B cell (primary cell): ENCODE data around the gene TMEM94. TPM values are rescaled to one million over a fixed set of nuclear protein-coding genes. Genes with fewer than 3 reads are reported as not detected.

Source experiments
- ATAC-seq: fragments of 200-7000 bp; cut with Tn5 transposase; one replicate; pipeline ENCODE4 v1.10.0; 2021; ENCODE audit warnings: low read depth, mild to moderate bottlenecking, moderate number of reproducible peaks, moderate library complexity
- CTCF ChIA-PET: fragments of 350-600 bp; sonication (Branson Sonifier 250); formaldehyde crosslinking; loops from one replicate; lab custom pipeline; 2021; ENCODE audit warnings: antibody characterized with exemption, inconsistent platforms; lab: Charles Lee
- POLR2A ChIA-PET: fragments of 350-600 bp; sonication (Branson Sonifier 250); formaldehyde crosslinking; loops from one replicate; lab custom pipeline; 2021; ENCODE audit warnings: antibody characterized with exemption; lab: Charles Lee
- DNase-seq: peaks from one replicate; pipeline ENCODE4 v3.0.0; 2013
- H2AFZ ChIP-seq: 2 replicates; pipeline ENCODE4 v1.6.1; 2012; ENCODE audit warnings: mild to moderate bottlenecking, low read depth, low read length; ENCODE audit not compliant: insufficient read depth, poor library complexity, severe bottlenecking
- H3K27ac ChIP-seq, 2 donors: 1 replicate in 1 of 2; 2 replicates in 1 of 2; pipeline ENCODE4 v1.5.1; 2012 to 2013; ENCODE audit warnings: low read length in 2 of 2, mild to moderate bottlenecking in 2 of 2, moderate library complexity in 1 of 2
- H3K27me3 ChIP-seq, 4 experiments: fragments of 200-600 bp in 1 of 4; sonication (generic) in 1 of 4; replicated peaks in 1 of 4; 1 replicate in 2 of 4; 2 replicates in 2 of 4; pipeline versions ENCODE4 v1.6.1 to v1.7.0; 2013 to 2016; ENCODE audit warnings: low read length in 3 of 4, mild to moderate bottlenecking in 2 of 4, mixed read lengths in 1 of 4, moderate library complexity in 1 of 4; ENCODE audit not compliant: insufficient read depth in 4 of 4, control insufficient read depth in 3 of 4; ENCODE audit errors: control extremely low read depth in 1 of 4
- H3K36me3 ChIP-seq, 2 experiments: replicated peaks in 1 of 2; 1 replicate in 1 of 2; 2 replicates in 1 of 2; pipeline versions ENCODE4 v1.6.1 to v1.7.1; 2013; ENCODE audit warnings: low read length in 1 of 2; ENCODE audit not compliant: insufficient read depth in 2 of 2, control insufficient read depth in 1 of 2; ENCODE audit errors: control extremely low read depth in 1 of 2, extremely low read depth in 1 of 2
- H3K4me1 ChIP-seq, 2 donors: fragments of 200-600 bp in 1 of 2; sonication (generic) in 1 of 2; 1 replicate in 1 of 2; 2 replicates in 1 of 2; pipeline versions ENCODE4 v1.5.1 to v1.6.1; 2013 to 2017; ENCODE audit warnings: low read length in 2 of 2; ENCODE audit not compliant: control insufficient read depth in 2 of 2, insufficient read depth in 2 of 2
- H3K4me2 ChIP-seq: replicated peaks from 2 replicates; pipeline ENCODE3; 2012; ENCODE audit warnings: mild to moderate bottlenecking, low read depth, low read length; ENCODE audit not compliant: poor library complexity, severe bottlenecking
- H3K4me3 ChIP-seq, 5 experiments: fragments of 200-600 bp in 1 of 5; sonication (generic) in 1 of 5; 1 replicate in 3 of 5; 2 replicates in 2 of 5; pipeline versions ENCODE4 v1.5.1 to v1.7.0; 2011 to 2016; ENCODE audit warnings: low read length in 4 of 5, mild to moderate bottlenecking in 4 of 5, low read depth in 2 of 5, control low read depth in 1 of 5, moderate library complexity in 1 of 5; ENCODE audit not compliant: insufficient read depth in 1 of 5; ENCODE audit errors: control extremely low read depth in 1 of 5, extremely low read depth in 1 of 5
- H3K79me2 ChIP-seq: fragments of 200-600 bp; sonication (generic); one replicate; pipeline ENCODE4 v1.6.0; 2016; ENCODE audit warnings: low read length; ENCODE audit not compliant: control insufficient read depth, insufficient read depth
- H3K9ac ChIP-seq: fragments of 200-600 bp; sonication (generic); 2 replicates; pipeline ENCODE4 v1.6.1; 2017; ENCODE audit warnings: mild to moderate bottlenecking, low read length, moderate library complexity
- H3K9me3 ChIP-seq, 3 donors: one replicate each; pipeline versions ENCODE4 v1.6.1 to v1.7.1; 2013; ENCODE audit warnings: low read length in 2 of 3; ENCODE audit not compliant: control insufficient read depth in 2 of 3, insufficient read depth in 1 of 3; ENCODE audit errors: control extremely low read depth in 1 of 3
- H4K20me1 ChIP-seq: 2 replicates; pipeline ENCODE4 v1.6.0; 2012; ENCODE audit warnings: mild to moderate bottlenecking, low read length; ENCODE audit not compliant: insufficient read depth, control insufficient read depth, poor library complexity, severe bottlenecking
- H3K27ac Mint-ChIP-seq: one replicate; pipeline ENCODE4 v1.8.0; 2021; ENCODE audit warnings: mixed read lengths
- H3K27me3 Mint-ChIP-seq: one replicate; pipeline ENCODE4 v1.8.0; 2021; ENCODE audit warnings: mixed read lengths
- H3K4me1 Mint-ChIP-seq: one replicate; pipeline ENCODE4 v1.8.0; 2021; ENCODE audit warnings: mixed read lengths
- H3K4me3 Mint-ChIP-seq: one replicate; pipeline ENCODE4 v1.8.0; 2021; ENCODE audit warnings: mixed read lengths
- H3K9me3 Mint-ChIP-seq: one replicate; pipeline ENCODE4 v1.8.0; 2022; ENCODE audit warnings: mixed read lengths; ENCODE audit not compliant: insufficient read depth
- EZH2 ChIP-seq: IDR thresholded peaks from 2 replicates; pipeline ENCODE4 v1.6.1; 2012; ENCODE audit warnings: borderline replicate concordance, low read depth, mild to moderate bottlenecking, moderate library complexity, low read length; ENCODE audit not compliant: insufficient read depth, poor library complexity, severe bottlenecking
- WGBS: methylation state at CpG from one replicate; pipeline ENCODE4 v1.1.5; 2013; ENCODE audit warnings: missing lambda C conversion rate; ENCODE audit not compliant: insufficient coverage; 5-methylcytosine and 5-hydroxymethylcytosine counted together
- intact Hi-C: fragments of 100-400 bp; cut with micrococcal nuclease; formaldehyde crosslinking; loops from one replicate; pipeline ENCODE4 v1.10.0; 2022
- polyA plus RNA-seq: library from polyadenylated mRNA; depleted of rRNA; stranded (reverse); fragments of >200 nt; gene quantifications from 2 replicates; pipeline ENCODE4 v1.2.3, GENCODE V29; 2012
- total RNA-seq, 2 donors: library from RNA; stranded (reverse); fragments of 120-200 nt in 1 of 2; gene quantifications; 1 replicate in 1 of 2; 2 replicates in 1 of 2; pipeline versions ENCODE4 v1.2.3 to v1.2.4, GENCODE V29; 2013 to 2022
- TF ChIP-seq, protein P1 (sequence below): fragments of 200-600 bp; IDR thresholded peaks from one replicate; pipeline ENCODE4 v1.8.0; 2022; ENCODE audit warnings: antibody characterized with exemption, mild to moderate bottlenecking

TMEM94 gene
- total and polyA plus RNA-seq, 2 donors (not counting 1 experiment from before 2014, with no cell fraction given): 139 to 158 TPM

DNA sequence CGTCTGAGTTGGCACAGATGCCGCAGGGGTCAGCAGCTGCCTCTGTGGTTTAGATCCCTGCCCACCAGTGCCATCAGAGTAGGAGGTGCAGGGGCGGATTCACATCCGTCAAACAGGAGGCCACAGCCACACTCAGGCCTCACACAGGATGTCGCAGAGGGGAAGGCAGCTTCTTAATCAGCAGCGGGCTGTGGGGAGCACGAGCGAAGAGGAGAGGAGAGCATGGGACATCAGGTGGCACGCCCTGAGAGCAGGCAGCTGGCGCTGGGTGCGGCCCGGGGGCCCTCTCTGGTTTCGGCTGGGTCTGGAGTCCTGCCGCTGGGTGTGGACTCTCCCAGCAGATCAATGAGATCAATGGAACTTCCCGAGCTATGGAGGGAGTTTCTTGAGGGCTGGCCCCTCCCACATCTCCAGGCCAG is 78.7 kb downstream of the TMEM94 start:
- ChIA-PET CTCF (interaction anchor here (0.6 to 1.1 kb wide), 3 partner anchors 16 to 629 kb away, joined by 3 to 5 read pairs (median 3); no protein-coding TSS in a partner anchor), POLR2A (no interaction called here)
- peak; percentile 28 for ATAC-seq
- H3K9me3 ChIP-seq: no peaks in the 10 kb centered on the region
- H3K79me2 ChIP-seq: no peaks in the 10 kb centered on the region
- H4K20me1 ChIP-seq: no peaks in the 10 kb centered on the region
- intact Hi-C loops: no loop called here
- no peaks in the 10 kb centered on the region for H3K36me3 ChIP-seq
- peak overlapping the region in 1 of 2 donors; percentile 3 for H3K27ac ChIP-seq
- peak overlapping the region; percentile 37 for H3K27ac Mint-ChIP-seq
- H3K27me3 ChIP-seq: no peaks in the 10 kb centered on the region
- H3K9me3 Mint-ChIP-seq: no peaks in the 10 kb centered on the region
- H2AFZ ChIP-seq: peak overlapping the region; percentile 42
- whole genome bisulfite sequencing: 35% methylated on average over 12 of the region's 15 CpGs
- no peak overlapping the region for H3K9ac ChIP-seq
- peaks cover 6% of the 10 kb centered on the region for H3K4me1 Mint-ChIP-seq
- H3K4me3 ChIP-seq: no peak overlapping the region
- TF ChIP-seq, protein P1, sequence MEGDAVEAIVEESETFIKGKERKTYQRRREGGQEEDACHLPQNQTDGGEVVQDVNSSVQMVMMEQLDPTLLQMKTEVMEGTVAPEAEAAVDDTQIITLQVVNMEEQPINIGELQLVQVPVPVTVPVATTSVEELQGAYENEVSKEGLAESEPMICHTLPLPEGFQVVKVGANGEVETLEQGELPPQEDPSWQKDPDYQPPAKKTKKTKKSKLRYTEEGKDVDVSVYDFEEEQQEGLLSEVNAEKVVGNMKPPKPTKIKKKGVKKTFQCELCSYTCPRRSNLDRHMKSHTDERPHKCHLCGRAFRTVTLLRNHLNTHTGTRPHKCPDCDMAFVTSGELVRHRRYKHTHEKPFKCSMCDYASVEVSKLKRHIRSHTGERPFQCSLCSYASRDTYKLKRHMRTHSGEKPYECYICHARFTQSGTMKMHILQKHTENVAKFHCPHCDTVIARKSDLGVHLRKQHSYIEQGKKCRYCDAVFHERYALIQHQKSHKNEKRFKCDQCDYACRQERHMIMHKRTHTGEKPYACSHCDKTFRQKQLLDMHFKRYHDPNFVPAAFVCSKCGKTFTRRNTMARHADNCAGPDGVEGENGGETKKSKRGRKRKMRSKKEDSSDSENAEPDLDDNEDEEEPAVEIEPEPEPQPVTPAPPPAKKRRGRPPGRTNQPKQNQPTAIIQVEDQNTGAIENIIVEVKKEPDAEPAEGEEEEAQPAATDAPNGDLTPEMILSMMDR: no peak
- no peak for TF ChIP-seq EZH2
- peak; percentile 44 for DNase-seq
- H3K27me3 Mint-ChIP-seq: no peaks in the 10 kb centered on the region
- no peak overlapping the region for H3K4me3 Mint-ChIP-seq
- H3K4me2 ChIP-seq: peak overlapping the region; percentile 42
- peaks cover 6 to 14% of the 10 kb centered on the region in 2 donors for H3K4me1 ChIP-seq

DNA sequence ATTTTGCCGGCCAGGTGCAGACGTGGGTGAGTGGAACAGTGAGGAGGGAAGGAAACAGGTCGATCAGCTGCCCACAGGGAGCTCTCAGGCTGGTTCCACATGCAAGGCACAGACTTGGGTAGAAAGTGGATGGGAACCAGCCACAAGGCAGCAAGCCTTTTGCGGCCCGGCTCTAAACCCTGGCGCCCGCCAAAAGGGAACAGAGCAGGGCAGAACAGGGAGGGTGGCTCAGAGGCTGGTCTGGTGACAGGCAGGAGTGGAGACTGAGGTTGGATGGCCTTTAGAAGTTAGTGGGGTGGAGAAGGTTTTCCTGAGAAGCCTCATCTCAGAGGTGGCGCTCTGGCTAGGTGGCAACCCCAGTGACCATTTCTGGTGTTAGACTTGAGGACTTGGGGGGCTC is 79.4 kb downstream of the TMEM94 start:
- H3K27ac ChIP-seq: no peak overlapping the region
- H3K79me2 ChIP-seq: no peaks in the 10 kb centered on the region
- H3K9me3 ChIP-seq: no peaks in the 10 kb centered on the region
- ChIA-PET CTCF (interaction anchor here (1.1 kb wide), 1 partner anchor 16 kb away, joined by 3 read pairs; no protein-coding TSS in a partner anchor), POLR2A (no interaction called here)
- H3K4me2 ChIP-seq: no peak overlapping the region
- no peak overlapping the region for H3K9ac ChIP-seq
- no peak overlapping the region for H2AFZ ChIP-seq
- H3K4me1 ChIP-seq: peaks cover 6 to 14% of the 10 kb centered on the region in 2 donors
- H3K36me3 ChIP-seq: no peaks in the 10 kb centered on the region
- H3K4me1 Mint-ChIP-seq: peaks cover 6% of the 10 kb centered on the region
- H3K27me3 ChIP-seq: no peaks in the 10 kb centered on the region
- WGBS: 87% methylated on average over 7 of the region's 8 CpGs
- H3K4me3 ChIP-seq: no peak overlapping the region
- no peak overlapping the region for H3K27ac Mint-ChIP-seq
- intact Hi-C loops: no loop called here
- TF ChIP-seq EZH2: no peak
- no peaks in the 10 kb centered on the region for H3K9me3 Mint-ChIP-seq
- ATAC-seq: no peak
- H3K27me3 Mint-ChIP-seq: no peaks in the 10 kb centered on the region
- no peaks in the 10 kb centered on the region for H4K20me1 ChIP-seq
- no peak for DNase-seq
- no peak overlapping the region for H3K4me3 Mint-ChIP-seq
